LNCAP (cell line): ENCODE results near the gene IFI35.

Experiments
- TF ChIP-seq, protein P1 (sequence below): fragments of 450-650 bp; IDR thresholded peaks from 2 replicates; pipeline ENCODE4 v1.5.1; 2017; ENCODE audit warnings: mild to moderate bottlenecking

The IFI35 gene

DNA sequence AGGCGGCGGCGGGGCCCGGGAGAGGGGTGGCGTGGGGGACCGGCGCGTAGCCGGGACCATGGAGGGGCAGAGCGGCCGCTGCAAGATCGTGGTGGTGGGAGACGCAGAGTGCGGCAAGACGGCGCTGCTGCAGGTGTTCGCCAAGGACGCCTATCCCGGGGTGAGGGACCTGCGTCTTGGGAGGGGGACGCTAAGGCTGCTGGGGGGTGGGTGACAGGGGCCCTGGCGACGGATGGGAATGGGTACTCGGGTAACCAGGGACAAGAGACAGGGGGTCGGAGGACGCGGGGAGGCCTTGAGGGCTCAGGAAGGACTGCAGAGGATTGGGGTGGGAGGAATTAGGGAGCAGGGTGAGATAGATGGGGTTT, 18.7 kb downstream of the IFI35 start:
- TF ChIP-seq, protein P1, sequence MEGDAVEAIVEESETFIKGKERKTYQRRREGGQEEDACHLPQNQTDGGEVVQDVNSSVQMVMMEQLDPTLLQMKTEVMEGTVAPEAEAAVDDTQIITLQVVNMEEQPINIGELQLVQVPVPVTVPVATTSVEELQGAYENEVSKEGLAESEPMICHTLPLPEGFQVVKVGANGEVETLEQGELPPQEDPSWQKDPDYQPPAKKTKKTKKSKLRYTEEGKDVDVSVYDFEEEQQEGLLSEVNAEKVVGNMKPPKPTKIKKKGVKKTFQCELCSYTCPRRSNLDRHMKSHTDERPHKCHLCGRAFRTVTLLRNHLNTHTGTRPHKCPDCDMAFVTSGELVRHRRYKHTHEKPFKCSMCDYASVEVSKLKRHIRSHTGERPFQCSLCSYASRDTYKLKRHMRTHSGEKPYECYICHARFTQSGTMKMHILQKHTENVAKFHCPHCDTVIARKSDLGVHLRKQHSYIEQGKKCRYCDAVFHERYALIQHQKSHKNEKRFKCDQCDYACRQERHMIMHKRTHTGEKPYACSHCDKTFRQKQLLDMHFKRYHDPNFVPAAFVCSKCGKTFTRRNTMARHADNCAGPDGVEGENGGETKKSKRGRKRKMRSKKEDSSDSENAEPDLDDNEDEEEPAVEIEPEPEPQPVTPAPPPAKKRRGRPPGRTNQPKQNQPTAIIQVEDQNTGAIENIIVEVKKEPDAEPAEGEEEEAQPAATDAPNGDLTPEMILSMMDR, result no peak

DNA sequence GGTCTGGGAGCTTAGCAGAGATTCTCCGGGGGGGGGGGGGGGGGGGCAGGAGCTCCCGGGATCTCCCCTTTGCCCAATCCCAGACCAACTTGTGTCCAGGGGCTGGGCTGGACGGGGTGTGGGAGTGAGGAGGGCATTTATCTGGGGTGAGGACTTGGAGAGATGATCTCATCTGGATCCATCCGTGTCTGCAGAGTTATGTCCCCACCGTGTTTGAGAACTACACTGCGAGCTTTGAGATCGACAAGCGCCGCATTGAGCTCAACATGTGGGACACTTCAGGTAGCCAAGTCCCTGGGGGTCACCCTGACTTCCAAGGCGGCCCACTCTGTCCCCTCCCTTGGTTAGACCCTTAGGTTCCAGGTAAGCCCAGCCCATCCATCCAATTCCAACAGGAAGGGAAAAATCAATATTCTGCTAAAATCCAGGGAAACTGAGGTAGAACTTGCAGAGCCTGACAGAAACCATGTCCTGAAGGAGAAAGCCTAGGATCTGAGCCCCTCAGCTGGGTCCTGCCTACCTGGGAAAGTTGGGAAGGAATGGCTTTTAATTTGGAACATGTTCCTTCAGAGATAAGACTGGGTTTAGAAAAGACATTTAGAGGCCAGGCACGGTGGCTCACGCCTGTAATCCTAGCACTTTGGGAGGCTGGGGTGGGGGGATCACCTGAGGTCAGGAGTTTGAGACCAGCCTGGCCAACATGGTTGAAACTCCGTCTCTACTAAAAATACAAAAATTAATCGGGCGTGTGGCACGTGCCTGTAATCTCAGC, 19.4 kb downstream of the IFI35 start:
- TF ChIP-seq, protein P1, result no peak

DNA sequence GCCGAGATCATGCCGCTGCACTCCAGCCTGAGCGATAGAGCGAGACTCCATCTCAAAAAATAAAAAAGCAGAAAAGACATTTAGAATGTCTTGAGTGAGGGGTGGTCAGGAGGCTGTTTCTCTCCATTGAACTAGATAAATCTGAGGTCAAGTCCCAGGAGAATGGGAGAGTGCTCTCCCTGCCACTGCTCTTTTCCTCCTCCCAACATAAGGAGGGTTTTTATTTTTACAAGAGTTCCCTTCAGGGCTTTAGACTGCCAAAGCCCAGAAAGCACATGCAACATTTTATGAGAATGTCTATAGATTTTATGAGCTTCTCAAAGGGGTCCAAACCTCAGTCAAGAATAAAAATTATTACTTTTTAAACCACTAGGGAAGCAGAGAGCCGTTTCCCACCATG, 20.0 kb downstream of the IFI35 start:
- TF ChIP-seq, protein P1, result no peak

DNA sequence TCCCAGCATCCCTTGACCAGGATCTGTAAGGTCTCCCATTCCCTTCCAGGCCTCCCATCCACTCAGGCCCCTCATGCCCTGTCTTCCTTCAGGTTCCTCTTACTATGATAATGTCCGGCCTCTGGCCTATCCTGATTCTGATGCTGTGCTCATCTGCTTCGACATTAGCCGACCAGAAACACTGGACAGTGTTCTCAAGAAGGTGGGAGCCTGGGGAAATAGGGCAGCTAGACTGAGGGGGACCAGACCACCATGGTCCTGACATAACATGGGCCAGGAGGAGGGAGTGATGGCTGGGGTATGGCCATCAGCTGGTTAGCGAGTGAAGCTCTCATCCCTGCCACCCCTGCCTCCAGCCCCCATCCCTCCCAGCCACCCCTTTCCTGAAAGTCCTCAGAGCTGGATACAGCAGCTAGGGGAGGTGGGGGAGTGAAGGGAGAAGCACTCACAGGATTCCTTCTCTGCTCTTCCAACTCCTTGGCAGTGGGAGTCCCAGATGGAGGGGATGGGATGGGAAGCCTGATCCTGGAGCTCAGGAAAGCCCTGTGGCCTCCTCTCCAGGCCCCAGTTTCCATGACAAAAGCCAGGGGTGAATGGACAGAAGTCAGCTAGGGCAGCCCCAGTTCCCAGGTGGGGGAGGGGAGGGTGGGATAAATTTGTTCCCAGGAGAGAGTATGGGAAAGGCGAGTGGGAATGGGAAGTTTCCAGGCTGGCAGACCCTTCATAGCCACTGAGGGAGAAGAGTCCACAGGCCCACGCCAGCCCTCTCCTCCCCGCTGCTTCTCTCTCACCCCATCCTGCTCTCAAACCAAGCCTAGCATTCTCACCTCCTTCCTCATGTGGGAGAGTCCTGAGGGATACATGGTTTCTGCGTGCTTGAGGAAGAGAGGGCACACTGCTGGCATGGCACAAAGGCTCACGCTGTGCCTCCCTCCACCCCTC, 20.8 kb downstream of the IFI35 start:
- TF ChIP-seq, protein P1, result no peak

DNA sequence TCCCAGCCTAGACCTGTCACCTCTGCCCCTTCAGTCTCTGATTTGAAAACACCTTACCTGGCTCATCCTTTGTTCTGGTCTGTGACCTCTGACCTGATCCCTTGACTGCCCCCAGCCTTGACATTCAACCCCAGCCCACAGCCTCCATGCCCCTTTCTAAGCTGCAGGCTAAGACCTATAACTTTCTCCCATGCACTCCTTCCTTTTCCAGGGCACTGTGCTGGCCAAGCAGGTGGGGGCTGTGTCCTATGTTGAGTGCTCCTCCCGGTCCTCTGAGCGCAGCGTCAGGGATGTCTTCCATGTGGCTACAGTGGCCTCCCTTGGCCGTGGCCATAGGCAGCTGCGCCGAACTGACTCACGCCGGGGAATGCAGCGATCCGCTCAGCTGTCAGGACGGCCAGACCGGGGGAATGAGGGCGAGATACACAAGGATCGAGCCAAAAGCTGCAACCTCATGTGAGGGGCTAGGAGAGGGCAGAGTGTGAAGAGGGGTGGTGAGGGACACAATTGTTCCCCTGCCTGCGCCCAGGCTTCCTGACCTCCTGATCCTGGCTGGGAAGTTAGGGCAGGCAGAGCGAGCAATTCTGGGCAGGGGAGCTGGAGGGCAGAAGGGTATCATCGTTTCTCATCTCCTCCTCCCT, 21.8 kb downstream of the IFI35 start:
- TF ChIP-seq, protein P1, result no peak

DNA sequence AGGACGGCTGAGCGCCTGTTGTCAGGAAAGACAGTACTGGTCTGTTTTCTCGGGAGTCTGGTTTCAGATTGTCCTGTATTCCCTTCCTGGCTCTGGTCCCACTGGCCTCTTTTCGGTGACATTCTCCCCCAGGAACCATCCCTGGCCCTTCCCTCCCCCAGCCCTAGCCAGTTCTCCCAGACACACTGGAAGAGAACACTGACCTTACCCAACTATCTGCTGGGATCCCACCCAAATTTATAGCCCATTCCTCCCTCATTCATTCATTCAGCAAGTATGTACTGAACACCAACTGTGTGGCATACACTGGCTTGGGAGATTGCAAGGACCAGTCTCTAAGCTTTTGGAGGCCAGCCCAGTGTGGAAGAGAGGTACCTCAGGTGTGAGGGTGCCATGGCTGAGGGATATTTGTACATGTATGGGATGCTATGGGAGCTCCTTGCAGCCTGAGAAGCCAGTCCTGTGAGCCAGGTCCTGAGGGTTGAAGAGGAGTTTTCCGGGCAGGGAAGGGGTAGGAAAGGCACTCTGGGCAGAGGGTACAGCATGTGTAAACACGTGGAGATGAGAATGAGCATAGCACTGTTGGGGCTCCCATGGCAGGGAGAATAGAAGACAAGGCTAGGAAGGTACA, 23.7 kb downstream of the IFI35 start:
- TF ChIP-seq, protein P1, result no peak

DNA sequence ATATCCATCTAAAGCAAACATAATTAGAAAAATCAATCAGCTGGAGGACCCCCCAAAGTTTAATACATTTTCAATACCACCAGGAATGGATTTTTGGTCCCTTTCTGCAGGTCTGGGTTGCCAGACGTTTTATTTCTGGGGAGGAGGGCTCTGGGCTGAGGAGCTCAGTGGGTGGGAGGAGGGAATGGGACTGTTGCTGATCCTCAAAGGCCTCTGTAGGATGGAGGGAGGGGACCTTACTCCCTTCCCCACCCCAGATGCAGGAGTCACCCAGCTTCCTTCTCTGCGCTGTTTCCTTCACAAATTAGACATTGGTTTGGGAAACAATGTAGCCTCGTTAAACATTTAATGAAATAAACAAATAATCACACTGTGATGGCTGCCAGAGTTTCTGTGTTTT, 25.1 kb downstream of the IFI35 start:
- TF ChIP-seq, protein P1, result no peak
